Keratinocyte (primary cell): ENCODE measurements around the gene LPXN. TPM values are rescaled to one million over a fixed set of nuclear protein-coding genes. Genes with fewer than 3 reads are reported as not detected.

ENCODE experiments used
- DNase-seq: peaks from one replicate; pipeline ENCODE4 v3.0.0-alpha.2; 2011; ENCODE audit warnings: low read depth, missing footprints, low spot score
- FAIRE-seq: peaks from 2 replicates; lab custom pipeline; 2011; peaks lifted over from hg19 to GRCh38; lab: Jason Lieb, UNC
- H2AFZ ChIP-seq: 2 replicates; pipeline ENCODE4 v1.6.0; 2012; ENCODE audit warnings: low read length, control low read depth, inconsistent platforms; ENCODE audit not compliant: control insufficient read depth
- H3K27ac ChIP-seq: 2 replicates; pipeline ENCODE4 v1.5.1; 2011; ENCODE audit warnings: low read length; ENCODE audit not compliant: control insufficient read depth, insufficient read depth
- H3K27me3 ChIP-seq: 3 replicates; pipeline ENCODE4 v1.6.0; 2011; ENCODE audit warnings: low read length; ENCODE audit not compliant: control insufficient read depth, insufficient read depth; ENCODE audit errors: extremely low read depth
- H3K36me3 ChIP-seq, 2 experiments: 2 replicates in 1 of 2; 3 replicates in 1 of 2; pipeline ENCODE4 v1.5.1; 2011; ENCODE audit warnings: low read length in 2 of 2, mild to moderate bottlenecking in 1 of 2; ENCODE audit not compliant: control insufficient read depth in 2 of 2, insufficient read depth in 2 of 2; ENCODE audit errors: extremely low read depth in 1 of 2
- H3K4me1 ChIP-seq: 3 replicates; pipeline ENCODE4 v1.5.1; 2011; ENCODE audit warnings: low read length; ENCODE audit not compliant: control insufficient read depth, insufficient read depth; ENCODE audit errors: extremely low read depth
- H3K4me2 ChIP-seq: 3 replicates; pipeline ENCODE4 v1.6.0; 2011; ENCODE audit warnings: low read depth, low read length; ENCODE audit not compliant: control insufficient read depth, insufficient read depth; ENCODE audit errors: extremely low read depth
- H3K4me3 ChIP-seq, 3 experiments: fragments of 200-600 bp in 1 of 3; sonication (generic) in 1 of 3; 2 replicates in 2 of 3; 3 replicates in 1 of 3; pipeline ENCODE4 v1.5.1; 2011 to 2016; ENCODE audit warnings: low read length in 3 of 3, mild to moderate bottlenecking in 3 of 3, control low read depth in 2 of 3, inconsistent platforms in 1 of 3, low read depth in 1 of 3, mixed read lengths in 1 of 3, mixed run types in 1 of 3, moderate library complexity in 1 of 3; ENCODE audit not compliant: control insufficient read depth in 2 of 3, insufficient read depth in 2 of 3; ENCODE audit errors: extremely low read depth in 1 of 3
- H3K79me2 ChIP-seq: 2 replicates; pipeline ENCODE4 v1.6.0; 2012; ENCODE audit warnings: low read length; ENCODE audit not compliant: control insufficient read depth, insufficient read depth
- H3K9ac ChIP-seq: 3 replicates; pipeline ENCODE4 v1.6.0; 2011; ENCODE audit warnings: low read length; ENCODE audit not compliant: control insufficient read depth, insufficient read depth; ENCODE audit errors: extremely low read depth
- H3K9me1 ChIP-seq: 3 replicates; pipeline ENCODE4 v1.6.0; 2011; ENCODE audit warnings: low read length; ENCODE audit not compliant: control insufficient read depth, insufficient read depth; ENCODE audit errors: extremely low read depth
- H3K9me3 ChIP-seq: 2 replicates; pipeline ENCODE4 v1.5.1; 2012; ENCODE audit warnings: low read depth, low read length; ENCODE audit not compliant: control insufficient read depth
- H4K20me1 ChIP-seq: 3 replicates; pipeline ENCODE4 v1.6.0; 2011; ENCODE audit warnings: low read length; ENCODE audit not compliant: control insufficient read depth, insufficient read depth; ENCODE audit errors: extremely low read depth
- CTCF ChIP-seq, 3 experiments: IDR thresholded peaks in 1 of 3; conservative IDR thresholded peaks in 1 of 3; optimal IDR thresholded peaks in 1 of 3; 2 replicates in 2 of 3; 3 replicates in 1 of 3; pipeline versions ENCODE3 to v1.5.1; 2011; ENCODE audit warnings: low read length in 3 of 3, mild to moderate bottlenecking in 3 of 3, moderate library complexity in 2 of 3, control low read depth in 1 of 3, inconsistent platforms in 1 of 3; ENCODE audit not compliant: insufficient read depth in 2 of 3; ENCODE audit errors: extremely low read depth in 1 of 3
- EZH2 ChIP-seq: IDR thresholded peaks from one replicate; pipeline ENCODE4 v1.6.1; 2012; ENCODE audit warnings: inconsistent platforms, mild to moderate bottlenecking, low read length, moderate library complexity
- dilution Hi-C: fragments of 300-500 bp; cut with MboI; formaldehyde crosslinking; loops from one replicate; pipeline ENCODE4 v1.7.0; 2020; ENCODE audit warnings: low sequenced_read_pairs; ENCODE audit not compliant: extremely low pct_ligation_motif_present
- polyA plus RNA-seq, 5 experiments: library from polyadenylated mRNA; depleted of rRNA in 3 of 5; stranded (reverse) in 3 of 5; stranded (forward) in 1 of 5; unstranded in 1 of 5; fragments of >200 nt; gene quantifications; 1 replicate in 1 of 5; 2 replicates in 3 of 5; 3 replicates in 1 of 5; pipeline versions ENCODE4 v1.2.1 to v1.2.3, GENCODE V29; 2011 to 2012; ENCODE audit warnings: missing spikeins in 2 of 5, low read depth in 1 of 5, low replicate concordance in 1 of 5

Gene LPXN
- polyA plus RNA-seq, 1 donor (not counting 4 experiments of a cell fraction or from before 2014, with no cell fraction given) = 83.9 TPM

- Histone ChIP-seq H3K79me2 (peaks cover 95% of the 10 kb centered on the region), H3K4me3 (no peak overlapping the region), H3K9me3 (no peaks in the 10 kb centered on the region), H3K9me1 (peaks cover 2% of the 10 kb centered on the region), H3K36me3 (peaks cover 1 to 4% of the 10 kb centered on the region in 2 experiments), H3K4me2 (no peak overlapping the region), H3K9ac (no peak overlapping the region), H3K27me3 (no peaks in the 10 kb centered on the region), H3K27ac (no peak overlapping the region), H4K20me1 (peaks cover 2% of the 10 kb centered on the region), H2AFZ (no peak overlapping the region), H3K4me1 (no peaks in the 10 kb centered on the region)
- TF ChIP-seq CTCF (optimal IDR thresholded peaks at IDR 0.05 in 1 of 3, IDR thresholded peaks at IDR 0.05 in 1 of 3, conservative IDR thresholded peaks at IDR 0.05 in 1 of 3; ENCODE audit: extremely low read depth in 1 of 3, insufficient read depth in 2 of 3, low read length in 3 of 3) = no peak
- no peak for TF ChIP-seq EZH2
- dilution Hi-C loops = no loop called here
- DNase-seq (no peak), FAIRE-seq (no peak)
These were observed 16.0 kb upstream of the LPXN start for GRCh38 chr11:58591659-58592058.

- no peak for FAIRE-seq
- Histone ChIP-seq H3K4me3 (no peak overlapping the region), H3K9me1 (no peaks in the 10 kb centered on the region), H3K4me2 (no peak overlapping the region), H3K79me2 (peaks cover 94% of the 10 kb centered on the region), H4K20me1 (peaks cover under 1% of the 10 kb centered on the region), H3K9me3 (no peaks in the 10 kb centered on the region), H3K27me3 (no peaks in the 10 kb centered on the region), H3K27ac (no peak overlapping the region), H3K4me1 (peaks cover 5% of the 10 kb centered on the region), H3K9ac (no peak overlapping the region), H2AFZ (no peak overlapping the region), H3K36me3 (peaks cover 1 to 11% of the 10 kb centered on the region in 2 experiments)
- dilution Hi-C loops = no loop called here
- no peak for TF ChIP-seq CTCF (optimal IDR thresholded peaks at IDR 0.05 in 1 of 3, IDR thresholded peaks at IDR 0.05 in 1 of 3, conservative IDR thresholded peaks at IDR 0.05 in 1 of 3; ENCODE audit: extremely low read depth in 1 of 3, insufficient read depth in 2 of 3, low read length in 3 of 3)
- TF ChIP-seq EZH2 = no peak
- no peak for DNase-seq
These were observed 11.3 kb upstream of the LPXN start for GRCh38 chr11:58586998-58587397.
